ENCODE results near the gene ST14. TPM values are rescaled to one million over a fixed set of nuclear protein-coding genes. Genes with fewer than 3 reads are reported as not detected.

Gene ST14
- total RNA-seq, 1 donor from 2014 or later = 0.12 TPM

DNA sequence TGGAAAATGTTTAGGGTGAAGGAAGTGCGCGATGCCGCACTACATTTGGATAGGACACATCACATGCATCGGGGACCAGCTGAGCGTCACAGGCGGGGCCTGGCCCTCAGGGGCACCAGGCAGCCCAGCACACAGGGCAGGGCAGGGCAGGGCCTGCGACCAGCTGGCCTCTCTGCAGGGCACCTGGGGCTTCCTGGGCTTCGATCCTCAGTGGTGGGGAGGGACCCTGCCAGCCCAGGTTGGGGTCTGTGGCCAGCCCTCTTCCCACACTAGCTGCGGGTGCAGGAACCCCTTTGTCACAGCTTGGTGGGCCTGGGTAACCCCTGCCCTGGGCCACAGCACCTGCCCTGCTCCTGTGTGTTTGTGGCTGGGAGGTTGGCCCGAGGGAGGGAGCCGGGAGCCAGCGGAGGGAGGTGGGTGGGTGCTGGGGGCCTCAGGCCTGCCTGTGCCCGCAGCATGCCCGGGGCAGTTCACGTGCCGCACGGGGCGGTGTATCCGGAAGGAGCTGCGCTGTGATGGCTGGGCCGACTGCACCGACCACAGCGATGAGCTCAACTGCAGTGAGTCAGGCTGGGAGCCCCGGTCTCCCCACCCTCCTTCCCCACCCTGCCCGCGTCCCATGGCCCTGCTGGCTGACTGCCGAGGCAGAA, 37.9 kb downstream of the ST14 start:
- peaks cover 6% of the 10 kb centered on the region for H3K4me1 Mint-ChIP-seq (ENCODE audit: low read depth, unreplicated experiment)
- H3K9me3 Mint-ChIP-seq (ENCODE audit: unreplicated experiment) = peaks cover 7% of the 10 kb centered on the region

GRCh38 chr11:130198292-130198691, 38.7 kb downstream of the ST14 start:
- H3K4me1 Mint-ChIP-seq (ENCODE audit: low read depth, unreplicated experiment) = peaks cover 6% of the 10 kb centered on the region
- no peak for DNase-seq
- H3K36me3 Mint-ChIP-seq (ENCODE audit: unreplicated experiment) = peaks cover 6% of the 10 kb centered on the region
- H3K9me3 Mint-ChIP-seq (ENCODE audit: unreplicated experiment) = peaks cover 7% of the 10 kb centered on the region
- no peak overlapping the region for H3K27ac Mint-ChIP-seq (ENCODE audit: unreplicated experiment)
- H3K27me3 Mint-ChIP-seq (ENCODE audit: unreplicated experiment) = peaks cover 2% of the 10 kb centered on the region
- TF ChIP-seq CTCF (IDR thresholded peaks at IDR 0.05; ENCODE audit: partially characterized antibody, unreplicated experiment) = no peak
- no peak overlapping the region for H3K4me3 Mint-ChIP-seq (ENCODE audit: unreplicated experiment)

More for the DNA sequence above, 37.9 kb downstream of the ST14 start:
- TF ChIP-seq CTCF (IDR thresholded peaks at IDR 0.05; ENCODE audit: partially characterized antibody, unreplicated experiment) = no peak
- DNase-seq = no peak
- H3K36me3 Mint-ChIP-seq (ENCODE audit: unreplicated experiment) = peaks cover 6% of the 10 kb centered on the region
- peak overlapping the region; percentile 32 for H3K4me3 Mint-ChIP-seq (ENCODE audit: unreplicated experiment)
- H3K27ac Mint-ChIP-seq (ENCODE audit: unreplicated experiment) = no peak overlapping the region
- peaks cover 2% of the 10 kb centered on the region for H3K27me3 Mint-ChIP-seq (ENCODE audit: unreplicated experiment)

DNA sequence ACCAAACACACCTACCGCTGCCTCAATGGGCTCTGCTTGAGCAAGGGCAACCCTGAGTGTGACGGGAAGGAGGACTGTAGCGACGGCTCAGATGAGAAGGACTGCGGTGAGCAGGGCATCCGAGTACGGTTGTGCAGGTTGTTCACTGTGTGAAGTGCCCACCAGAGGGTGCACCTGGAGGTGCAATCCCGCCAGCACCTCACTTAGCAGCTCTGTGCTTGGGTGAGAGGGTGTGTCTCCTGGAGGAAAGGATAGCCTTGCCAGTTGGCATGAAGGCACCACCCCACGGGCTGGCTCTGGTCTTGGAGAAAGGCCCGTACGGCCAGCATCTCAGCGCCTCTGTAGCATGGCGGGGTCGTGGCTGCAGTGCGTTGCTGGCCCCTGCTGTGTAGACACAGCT, 39.4 kb downstream of the ST14 start:
- Mint-ChIP-seq H3K4me1 (ENCODE audit: low read depth, unreplicated experiment) (peaks cover 6% of the 10 kb centered on the region), H3K27me3 (ENCODE audit: unreplicated experiment) (peaks cover 2% of the 10 kb centered on the region), H3K9me3 (ENCODE audit: unreplicated experiment) (peaks cover 7% of the 10 kb centered on the region), H3K36me3 (ENCODE audit: unreplicated experiment) (peaks cover 6% of the 10 kb centered on the region), H3K27ac (ENCODE audit: unreplicated experiment) (no peak overlapping the region), H3K4me3 (ENCODE audit: unreplicated experiment) (no peak overlapping the region)
- no peak for TF ChIP-seq CTCF (IDR thresholded peaks at IDR 0.05; ENCODE audit: partially characterized antibody, unreplicated experiment)
- DNase-seq = no peak

DNA sequence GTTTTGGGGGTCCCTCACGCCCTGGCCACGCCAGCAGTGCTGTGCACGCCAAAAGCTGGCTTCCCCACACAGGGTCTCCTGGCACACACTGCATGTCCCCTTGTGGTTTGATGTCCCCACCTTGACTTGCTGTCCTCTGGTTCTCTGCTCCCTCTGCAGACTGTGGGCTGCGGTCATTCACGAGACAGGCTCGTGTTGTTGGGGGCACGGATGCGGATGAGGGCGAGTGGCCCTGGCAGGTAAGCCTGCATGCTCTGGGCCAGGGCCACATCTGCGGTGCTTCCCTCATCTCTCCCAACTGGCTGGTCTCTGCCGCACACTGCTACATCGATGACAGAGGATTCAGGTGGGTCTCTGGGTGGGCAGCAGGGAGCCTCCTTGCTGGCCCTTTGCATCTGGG, 40.2 kb downstream of the ST14 start:
- DNase-seq = no peak
- no peak for TF ChIP-seq CTCF (IDR thresholded peaks at IDR 0.05; ENCODE audit: partially characterized antibody, unreplicated experiment)
- H3K36me3 Mint-ChIP-seq (ENCODE audit: unreplicated experiment) = peaks cover 6% of the 10 kb centered on the region
- no peak overlapping the region for H3K27ac Mint-ChIP-seq (ENCODE audit: unreplicated experiment)
- H3K27me3 Mint-ChIP-seq (ENCODE audit: unreplicated experiment) = peaks cover 4% of the 10 kb centered on the region
- peaks cover 9% of the 10 kb centered on the region for H3K9me3 Mint-ChIP-seq (ENCODE audit: unreplicated experiment)
- H3K4me3 Mint-ChIP-seq (ENCODE audit: unreplicated experiment) = no peak overlapping the region
- H3K4me1 Mint-ChIP-seq (ENCODE audit: low read depth, unreplicated experiment) = peaks cover 6% of the 10 kb centered on the region

DNA sequence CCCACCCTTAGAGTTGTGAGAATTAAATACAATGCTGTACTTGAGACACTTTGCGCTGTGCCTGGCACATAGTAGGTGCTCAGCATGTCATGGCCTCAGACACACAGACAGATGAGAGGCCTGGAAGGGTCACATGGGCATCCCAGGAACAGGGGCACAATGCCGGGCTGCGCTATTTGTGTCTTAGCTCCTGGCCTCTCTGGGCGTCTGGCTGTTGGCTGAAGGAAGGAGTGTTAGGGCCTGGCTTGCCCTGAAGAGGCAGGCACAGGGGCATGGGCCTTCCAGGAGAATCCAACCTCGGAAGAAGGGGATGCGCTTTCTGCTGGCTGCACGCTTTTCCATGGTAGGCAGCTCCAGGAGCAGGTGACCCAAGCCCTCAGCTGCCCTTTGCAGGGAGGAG, 41.4 kb downstream of the ST14 start:
- TF ChIP-seq CTCF (IDR thresholded peaks at IDR 0.05; ENCODE audit: partially characterized antibody, unreplicated experiment) = no peak

More for the DNA sequence above, 41.4 kb downstream of the ST14 start:
- peaks cover 10% of the 10 kb centered on the region for H3K9me3 Mint-ChIP-seq (ENCODE audit: unreplicated experiment)
- H3K27me3 Mint-ChIP-seq (ENCODE audit: unreplicated experiment) = peaks cover 4% of the 10 kb centered on the region
- no peak overlapping the region for H3K4me3 Mint-ChIP-seq (ENCODE audit: unreplicated experiment)
- H3K27ac Mint-ChIP-seq (ENCODE audit: unreplicated experiment) = no peak overlapping the region
- no peak for DNase-seq
- peaks cover 6% of the 10 kb centered on the region for H3K36me3 Mint-ChIP-seq (ENCODE audit: unreplicated experiment)
- peaks cover 6% of the 10 kb centered on the region for H3K4me1 Mint-ChIP-seq (ENCODE audit: low read depth, unreplicated experiment)

All from glutamatergic neuron (in vitro differentiated cells).